Activated CD8-positive, alpha-beta memory T cell treated with anti-CD3 and anti-CD28 coated beads, Interleukin-2, amount 10 ng/mL, durations not matched to agents 7 days and 5 days (primary cell): ENCODE results near the gene DNAJC30. TPM values are rescaled to one million over a fixed set of nuclear protein-coding genes. Genes with fewer than 3 reads are reported as not detected.

Experiments used
- microRNA-seq: library from miRNA; unstranded; fragments of <30 nt; microRNA quantifications from one replicate; pipeline ENCODE4 v1.2.0, GENCODE V29; 2022
- total RNA-seq, 2 experiments: library from RNA; stranded (reverse); gene quantifications; one replicate each; pipeline ENCODE4 v1.2.3, GENCODE V29; 2021

DNAJC30 gene
- total RNA-seq, 2 experiments from 2014 or later = 7.0 to 9.0 TPM

Small RNA genes within 50 kb of the gene (microRNA-seq; reads per million reads assigned to microRNA genes)
- gene MIR4284 = not detected

Other genes with a start within 250 kb of the DNAJC30 start
- gene FZD9, start 249.7 kb downstream of the DNAJC30 start, total RNA-seq = not detected
- gene BAZ1B, start 161.2 kb downstream of the DNAJC30 start, total RNA-seq = 100 to 1,000 TPM; 112 to 129 TPM
- 10 to 100 TPM; 74.9 to 87.0 TPM for gene BCL7B, start 125.8 kb downstream of the DNAJC30 start, total RNA-seq
- 10 to 100 TPM; 23.3 to 27.2 TPM for gene TBL2, start 104.9 kb downstream of the DNAJC30 start, total RNA-seq
- not detected for gene MLXIPL, start 58.9 kb downstream of the DNAJC30 start, total RNA-seq
- not detected for gene VPS37D, start 15.6 kb downstream of the DNAJC30 start, total RNA-seq
- gene BUD23, start 144 bp upstream of the DNAJC30 start, total RNA-seq = 10 to 100 TPM; 60.5 to 72.7 TPM
- gene STX1A, start 36.2 kb upstream of the DNAJC30 start, total RNA-seq = 10 to 100 TPM; 13.8 to 15.8 TPM
- 10 to 100 TPM; 15.9 to 19.2 TPM for gene ABHD11, start 55.3 kb upstream of the DNAJC30 start, total RNA-seq
- gene CLDN3, start 86.8 kb upstream of the DNAJC30 start, total RNA-seq = not detected
- under 1 TPM; 0.09 to 0.12 TPM for gene CLDN4, start 147.5 kb upstream of the DNAJC30 start, total RNA-seq
- gene METTL27, start 159.1 kb upstream of the DNAJC30 start, total RNA-seq = under 1 TPM in 1 of 2 experiments, not detected in 1; 0.55 TPM
- not detected for gene TMEM270, start 177.7 kb upstream of the DNAJC30 start, total RNA-seq